T-helper 2 cell treated with Interferon-gamma antibody and Interleukin-4, amounts not matched to agents 100 ng/mL and 5 ng/mL, for 36 hours (primary cell): ENCODE data around the gene UNC5A. TPM values are rescaled to one million over a fixed set of nuclear protein-coding genes. Genes with fewer than 3 reads are reported as not detected.
"Not testable (repeated sequence)": the region's sequence is repeated elsewhere in the genome, so short reads cannot be mapped to it uniquely, and the experiment has no call there.

Experiments
- intact Hi-C: fragments of 100-400 bp; cut with micrococcal nuclease; formaldehyde crosslinking; loops from one replicate; pipeline ENCODE4 v1.15.1; 2023
- total RNA-seq: library from RNA; stranded (reverse); gene quantifications from 2 replicates; pipeline ENCODE4 v1.2.3, GENCODE V29; 2022

The UNC5A gene
- total RNA-seq, 1 donor from 2014 or later: not detected

DNA sequence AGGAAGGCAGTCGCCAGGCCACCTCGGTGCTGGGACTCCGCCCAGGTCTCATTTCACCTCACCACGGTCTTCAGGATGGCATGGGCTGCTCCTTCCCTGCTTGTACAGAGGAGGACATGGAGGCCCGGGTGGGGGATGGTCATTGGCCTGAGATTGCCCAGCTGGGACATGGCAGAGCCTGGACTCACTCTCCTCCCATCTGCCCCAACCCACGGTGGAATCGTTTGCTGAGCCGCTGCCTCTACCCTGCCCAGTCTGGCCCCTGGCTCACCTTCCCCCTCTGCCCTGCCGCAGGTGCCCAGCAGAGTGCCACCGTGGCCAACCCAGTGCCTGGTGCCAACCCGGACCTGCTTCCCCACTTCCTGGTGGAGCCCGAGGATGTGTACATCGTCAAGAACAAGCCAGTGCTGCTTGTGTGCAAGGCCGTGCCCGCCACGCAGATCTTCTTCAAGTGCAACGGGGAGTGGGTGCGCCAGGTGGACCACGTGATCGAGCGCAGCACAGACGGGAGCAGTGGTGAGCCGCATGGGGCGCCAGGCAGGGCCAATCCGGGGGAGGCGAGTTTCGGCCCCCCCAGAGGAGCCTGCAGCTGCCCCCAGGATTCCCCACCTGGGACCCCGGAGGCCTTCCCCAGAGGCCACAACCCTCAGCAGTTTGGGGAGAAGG lies 52.1 kb downstream of the UNC5A start:
- intact Hi-C loops: no loop called here

DNA sequence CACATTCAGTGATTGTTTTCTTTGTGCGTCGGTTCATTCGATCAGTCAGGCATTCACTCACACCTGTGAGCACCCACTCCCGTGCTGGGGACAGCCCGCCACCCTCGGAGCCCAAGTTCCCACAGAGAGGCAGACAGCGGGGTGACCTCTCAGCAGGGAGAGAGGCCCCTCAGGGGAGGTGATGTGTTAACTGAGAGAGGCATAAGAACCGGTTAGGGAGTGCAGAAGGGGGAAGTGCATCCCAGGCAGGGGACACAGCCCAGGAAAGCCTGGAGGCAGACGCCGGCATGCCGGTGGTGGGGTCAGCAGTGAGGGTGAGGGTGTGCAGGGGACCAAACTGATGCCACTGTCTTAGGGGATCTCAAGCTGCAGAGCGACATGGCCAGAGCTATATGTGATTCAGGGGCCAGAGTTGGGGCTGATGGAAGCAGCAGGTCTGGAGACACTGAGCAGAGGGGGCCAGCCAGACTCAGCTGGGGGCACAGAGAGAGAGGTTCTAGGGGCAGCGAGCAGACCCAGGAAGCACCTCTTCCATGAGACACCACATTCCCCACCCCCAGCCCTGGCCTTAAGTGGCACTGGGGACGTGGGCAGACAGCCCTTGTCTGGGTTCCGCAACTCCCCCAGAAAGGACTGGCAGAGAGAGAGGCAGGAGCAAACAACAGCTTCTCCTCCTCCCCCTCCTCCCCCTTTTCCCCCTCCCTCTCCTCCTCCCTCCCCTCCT lies 52.8 kb downstream of the UNC5A start:
- intact Hi-C loops: no loop called here

DNA sequence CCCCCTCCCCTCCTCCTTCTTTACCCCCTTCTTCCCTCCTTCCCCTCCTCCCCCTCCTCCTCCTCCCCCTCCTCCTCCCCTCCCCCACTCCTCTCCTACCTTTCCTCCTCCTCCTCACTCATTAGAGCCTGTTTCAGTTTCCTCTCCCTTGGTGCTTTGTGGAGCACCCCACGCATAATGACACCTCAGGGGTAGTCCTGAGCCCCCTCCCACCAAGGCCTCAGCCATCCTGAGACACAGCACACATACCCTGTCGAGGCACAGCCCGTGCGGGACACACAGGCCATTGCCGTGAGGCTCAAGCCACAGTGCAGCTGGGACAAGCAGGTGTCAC lies 53.4 kb downstream of the UNC5A start:
- intact Hi-C loops: no loop called here

DNA sequence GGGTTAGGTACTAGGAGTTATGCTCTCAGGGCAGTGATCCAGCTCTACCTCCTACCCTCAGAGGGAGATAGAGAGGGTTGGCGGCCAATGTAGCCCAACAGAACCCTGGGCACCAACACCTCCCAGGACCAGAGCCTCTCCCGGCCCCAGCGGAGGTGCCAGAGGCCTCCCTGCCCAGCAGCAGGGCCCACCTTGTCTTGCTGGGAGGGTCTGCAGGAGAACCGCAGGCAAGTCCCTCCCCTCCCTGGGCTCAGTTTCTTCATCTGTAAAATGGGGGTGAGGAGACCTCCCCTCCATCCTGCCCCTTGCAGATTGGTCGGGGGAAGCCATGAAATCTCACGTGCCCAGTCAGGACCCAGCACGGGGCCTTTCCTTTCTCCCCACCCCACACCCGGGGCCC lies 54.4 kb downstream of the UNC5A start:
- intact Hi-C loops: no loop called here

DNA sequence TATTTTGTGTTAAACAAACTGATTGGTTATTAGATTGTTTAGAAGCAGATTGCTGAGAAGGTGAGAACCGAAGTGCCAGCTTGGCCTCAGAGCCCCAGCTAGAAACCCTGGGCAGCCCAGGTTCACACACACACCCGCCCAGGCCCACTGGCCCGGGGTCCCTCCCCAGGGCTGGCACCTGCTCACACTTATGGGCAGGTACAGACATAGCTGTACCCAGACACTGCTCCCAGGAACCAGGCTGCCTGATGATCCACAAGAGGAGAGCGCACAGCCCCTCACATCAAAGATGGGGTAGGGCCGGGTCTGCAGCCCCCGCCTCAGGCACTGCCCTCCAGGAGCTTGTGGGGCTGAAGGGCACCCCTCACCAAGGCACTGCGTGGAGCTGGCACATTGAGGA lies 55.6 kb downstream of the UNC5A start:
- intact Hi-C loops: no loop called here

DNA sequence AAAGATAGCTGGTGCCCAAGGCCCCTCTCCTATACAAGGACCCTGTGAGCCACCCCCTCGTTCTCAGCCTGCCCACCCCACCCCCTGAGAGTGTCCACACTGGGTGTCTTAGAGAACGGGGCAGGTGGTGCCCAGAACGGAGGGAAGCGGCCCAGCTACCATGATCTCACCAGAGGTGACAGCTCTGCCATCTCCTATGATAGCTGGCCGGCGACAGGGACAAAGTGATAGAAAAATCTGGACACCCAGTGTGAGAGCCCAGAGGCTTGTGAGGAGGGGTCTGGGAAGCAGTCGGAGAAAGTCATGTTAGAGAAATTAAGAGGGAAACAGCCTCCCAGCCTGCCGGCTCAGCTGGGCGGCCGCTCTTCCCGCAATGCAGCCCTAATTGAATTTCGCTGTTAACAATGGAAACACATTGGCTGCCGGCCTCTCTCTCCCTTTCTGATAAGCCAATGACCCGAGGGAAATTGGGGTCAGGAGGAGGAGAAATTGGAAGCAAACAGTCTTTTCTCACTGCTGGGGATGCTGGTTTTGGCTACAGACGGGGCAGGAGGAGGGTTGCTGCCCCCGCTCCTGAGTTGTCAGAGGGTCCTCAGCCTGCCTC lies 56.5 kb downstream of the UNC5A start:
- intact Hi-C loops: no loop called here

DNA sequence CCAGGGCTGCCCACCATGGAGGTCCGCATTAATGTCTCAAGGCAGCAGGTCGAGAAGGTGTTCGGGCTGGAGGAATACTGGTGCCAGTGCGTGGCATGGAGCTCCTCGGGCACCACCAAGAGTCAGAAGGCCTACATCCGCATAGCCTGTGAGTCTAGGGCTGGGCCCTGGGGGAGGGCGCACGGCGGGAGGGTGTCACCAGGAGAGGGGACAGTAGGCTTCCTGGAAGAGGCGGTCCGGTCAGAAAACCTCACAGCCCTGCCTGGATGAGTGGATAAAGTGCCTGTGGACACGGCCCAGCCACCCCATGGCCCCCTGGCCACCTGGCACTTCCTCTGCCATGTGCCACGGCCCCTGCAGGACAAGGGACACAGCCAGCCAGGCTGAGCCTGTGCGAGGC lies 57.8 kb downstream of the UNC5A start:
- intact Hi-C loops: no loop called here

DNA sequence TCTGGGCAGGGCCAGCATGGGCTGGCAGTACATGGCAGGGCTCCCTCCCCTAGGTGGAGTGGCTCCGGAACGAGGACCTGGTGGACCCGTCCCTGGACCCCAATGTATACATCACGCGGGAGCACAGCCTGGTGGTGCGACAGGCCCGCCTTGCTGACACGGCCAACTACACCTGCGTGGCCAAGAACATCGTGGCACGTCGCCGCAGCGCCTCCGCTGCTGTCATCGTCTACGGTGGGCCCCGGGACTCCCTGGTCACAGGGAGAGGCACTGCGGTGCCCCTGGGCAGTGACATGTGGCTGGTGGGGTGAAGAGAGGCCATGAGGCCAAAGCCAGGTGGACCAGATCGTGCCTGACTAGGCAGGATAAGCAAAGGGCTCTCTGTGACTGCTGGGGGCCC lies 58.4 kb downstream of the UNC5A start:
- intact Hi-C loops: no loop called here

DNA sequence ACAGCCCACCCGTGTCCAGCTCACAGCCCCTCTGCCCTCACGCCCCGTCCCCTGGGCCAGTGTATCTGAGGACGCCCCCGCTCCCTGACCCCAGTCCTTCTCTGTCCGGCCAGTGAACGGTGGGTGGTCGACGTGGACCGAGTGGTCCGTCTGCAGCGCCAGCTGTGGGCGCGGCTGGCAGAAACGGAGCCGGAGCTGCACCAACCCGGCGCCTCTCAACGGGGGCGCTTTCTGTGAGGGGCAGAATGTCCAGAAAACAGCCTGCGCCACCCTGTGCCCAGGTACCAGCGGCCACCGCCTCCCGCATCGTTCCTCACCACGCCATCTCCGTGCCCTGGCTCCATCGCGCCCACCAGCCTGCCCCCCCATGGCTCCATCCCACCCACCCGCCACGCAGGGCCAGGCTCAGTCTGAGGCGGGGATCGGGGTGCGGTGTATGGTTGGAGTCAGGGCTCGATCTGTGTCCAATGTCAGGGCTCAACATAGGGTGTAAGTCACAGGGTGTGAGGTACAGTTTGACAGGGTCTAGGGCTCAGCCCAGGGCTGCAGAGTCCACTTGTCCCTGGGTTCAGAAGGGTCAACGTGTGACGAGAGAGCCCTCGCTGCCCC lies 59.2 kb downstream of the UNC5A start:
- intact Hi-C loops: no loop called here

DNA sequence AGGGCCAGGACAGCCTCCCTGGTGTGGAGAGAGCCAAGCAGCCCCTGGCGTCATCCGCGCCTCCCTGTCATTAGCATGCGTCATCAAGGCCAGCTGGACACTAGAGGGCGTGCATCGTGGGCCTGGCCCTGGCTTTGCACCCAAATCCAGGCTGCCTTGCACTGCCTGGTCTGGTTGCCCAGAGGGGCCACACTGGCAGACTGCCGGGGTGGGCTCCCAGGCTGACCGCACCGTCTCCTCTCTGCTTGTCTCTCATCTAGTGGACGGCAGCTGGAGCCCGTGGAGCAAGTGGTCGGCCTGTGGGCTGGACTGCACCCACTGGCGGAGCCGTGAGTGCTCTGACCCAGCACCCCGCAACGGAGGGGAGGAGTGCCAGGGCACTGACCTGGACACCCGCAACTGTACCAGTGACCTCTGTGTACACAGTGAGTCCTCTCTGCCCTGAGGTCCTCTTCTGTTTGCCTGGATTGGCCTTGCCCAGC lies 59.8 kb downstream of the UNC5A start:
- intact Hi-C loops: no loop called here

DNA sequence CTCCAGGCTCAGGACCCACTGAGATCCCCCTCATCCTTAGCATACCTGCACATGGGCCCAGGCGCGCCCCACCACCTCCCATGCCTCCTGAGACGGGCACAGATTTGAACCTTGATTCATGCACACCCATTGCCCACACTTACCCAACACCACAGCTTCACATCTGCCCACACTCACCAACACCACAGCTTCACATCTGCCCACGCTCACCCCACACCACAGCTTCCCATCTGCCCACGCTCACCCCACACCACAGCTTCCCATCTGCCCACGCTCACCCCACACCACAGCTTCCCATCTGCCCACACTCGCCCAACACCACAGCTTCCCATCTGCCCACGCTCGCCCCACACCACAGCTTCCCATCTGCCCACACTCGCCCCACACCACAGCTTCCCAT lies 60.3 kb downstream of the UNC5A start:
- intact Hi-C loops: not testable (repeated sequence)

DNA sequence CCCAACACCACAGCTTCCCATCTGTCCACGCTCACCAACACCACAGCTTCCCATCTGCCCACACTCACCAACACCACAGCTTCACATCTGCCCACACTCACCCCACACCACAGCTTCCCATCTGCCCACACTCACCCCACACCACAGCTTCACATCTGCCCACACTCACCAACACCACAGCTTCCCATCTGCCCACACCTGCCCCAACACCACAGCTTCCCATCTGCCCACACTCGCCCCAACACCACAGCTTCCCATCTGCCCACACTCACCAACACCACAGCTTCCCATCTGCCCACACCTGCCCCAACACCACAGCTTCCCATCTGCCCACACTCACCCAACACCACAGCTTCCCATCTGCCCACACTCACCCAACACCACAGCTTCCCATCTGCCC lies 62.2 kb downstream of the UNC5A start:
- intact Hi-C loops: not testable (repeated sequence)

DNA sequence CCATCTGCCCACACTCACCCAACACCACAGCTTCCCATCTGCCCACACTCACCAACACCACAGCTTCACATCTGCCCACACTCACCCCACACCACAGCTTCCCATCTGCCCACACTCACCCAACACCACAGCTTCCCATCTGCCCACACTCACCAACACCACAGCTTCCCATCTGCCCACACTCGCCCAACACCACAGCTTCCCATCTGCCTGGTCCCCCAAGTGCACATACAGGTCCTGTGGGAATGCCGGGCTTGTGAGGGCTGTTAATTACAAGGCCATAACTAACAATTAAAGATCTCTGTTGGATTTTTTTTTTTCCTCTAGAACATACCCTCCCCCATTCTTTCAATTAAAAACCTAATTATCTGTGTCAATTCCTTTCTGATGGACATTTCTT lies 62.7 kb downstream of the UNC5A start:
- intact Hi-C loops: not testable (repeated sequence)

DNA sequence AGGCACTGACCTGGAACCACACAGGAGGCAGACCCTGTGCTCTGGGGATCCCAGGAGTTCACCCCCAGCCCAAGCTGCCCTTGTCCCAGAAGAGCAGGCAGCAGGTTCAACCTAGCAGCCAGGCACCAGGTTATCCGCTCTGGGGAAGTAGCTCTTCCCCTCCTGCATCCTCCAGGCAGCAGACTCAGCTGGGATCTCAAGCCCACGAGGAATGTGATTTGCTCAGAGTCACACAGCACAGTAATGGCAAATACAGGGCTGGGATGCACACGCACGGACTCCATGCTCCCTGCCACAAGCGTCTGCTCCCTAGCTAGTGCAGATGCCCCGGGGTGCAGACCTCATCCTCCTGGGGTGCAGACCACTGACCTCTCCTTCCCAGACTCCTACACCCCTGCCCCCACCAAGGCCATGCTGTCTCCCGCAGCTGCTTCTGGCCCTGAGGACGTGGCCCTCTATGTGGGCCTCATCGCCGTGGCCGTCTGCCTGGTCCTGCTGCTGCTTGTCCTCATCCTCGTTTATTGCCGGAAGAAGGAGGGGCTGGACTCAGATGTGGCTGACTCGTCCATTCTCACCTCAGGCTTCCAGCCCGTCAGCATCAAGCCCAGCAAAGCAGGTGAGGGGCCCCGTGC lies 63.3 kb downstream of the UNC5A start:
- intact Hi-C loops: no loop called here

DNA sequence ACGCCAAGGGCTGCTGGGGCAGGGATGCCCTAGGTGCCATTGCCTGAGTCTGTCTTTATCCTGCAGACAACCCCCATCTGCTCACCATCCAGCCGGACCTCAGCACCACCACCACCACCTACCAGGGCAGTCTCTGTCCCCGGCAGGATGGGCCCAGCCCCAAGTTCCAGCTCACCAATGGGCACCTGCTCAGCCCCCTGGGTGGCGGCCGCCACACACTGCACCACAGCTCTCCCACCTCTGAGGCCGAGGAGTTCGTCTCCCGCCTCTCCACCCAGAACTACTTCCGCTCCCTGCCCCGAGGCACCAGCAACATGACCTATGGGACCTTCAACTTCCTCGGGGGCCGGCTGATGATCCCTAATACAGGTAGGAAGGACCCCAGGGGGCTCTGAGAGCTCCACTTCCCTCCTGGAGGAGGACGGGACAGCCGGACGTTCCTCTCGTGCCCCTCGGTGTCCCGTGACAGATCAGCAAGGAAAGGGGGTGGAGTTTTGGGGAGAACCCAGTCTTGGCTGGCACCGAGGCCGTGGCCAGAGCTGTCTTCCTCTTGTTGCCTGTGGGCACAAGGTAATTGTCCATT lies 63.9 kb downstream of the UNC5A start:
- intact Hi-C loops: no loop called here

DNA sequence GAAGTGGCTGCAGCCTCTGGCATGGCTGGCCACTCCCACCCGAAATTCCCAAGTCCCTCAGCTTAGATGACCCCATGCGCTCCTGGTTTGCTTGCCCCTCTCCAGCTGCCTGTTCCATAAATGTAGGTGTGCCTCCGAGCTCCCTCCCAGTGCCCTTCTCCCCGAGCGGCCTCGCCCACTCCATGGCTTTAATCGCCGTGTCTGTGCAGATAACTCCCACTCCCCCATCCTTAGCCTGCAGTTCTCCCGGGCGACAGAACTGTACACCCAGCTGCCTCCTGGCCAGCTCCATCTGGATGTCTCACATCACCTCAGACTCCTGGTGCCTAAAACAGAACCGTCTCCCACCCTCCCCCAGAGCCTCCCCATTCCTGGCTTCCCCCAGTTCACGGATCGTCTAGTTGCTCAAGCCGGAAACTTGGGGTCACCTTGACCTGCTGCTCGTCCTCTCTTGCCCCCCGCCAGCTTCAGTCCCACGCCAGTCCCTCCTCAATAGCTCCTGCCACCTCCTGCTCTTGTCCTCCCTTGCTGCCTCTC lies 64.7 kb downstream of the UNC5A start:
- intact Hi-C loops: no loop called here

DNA sequence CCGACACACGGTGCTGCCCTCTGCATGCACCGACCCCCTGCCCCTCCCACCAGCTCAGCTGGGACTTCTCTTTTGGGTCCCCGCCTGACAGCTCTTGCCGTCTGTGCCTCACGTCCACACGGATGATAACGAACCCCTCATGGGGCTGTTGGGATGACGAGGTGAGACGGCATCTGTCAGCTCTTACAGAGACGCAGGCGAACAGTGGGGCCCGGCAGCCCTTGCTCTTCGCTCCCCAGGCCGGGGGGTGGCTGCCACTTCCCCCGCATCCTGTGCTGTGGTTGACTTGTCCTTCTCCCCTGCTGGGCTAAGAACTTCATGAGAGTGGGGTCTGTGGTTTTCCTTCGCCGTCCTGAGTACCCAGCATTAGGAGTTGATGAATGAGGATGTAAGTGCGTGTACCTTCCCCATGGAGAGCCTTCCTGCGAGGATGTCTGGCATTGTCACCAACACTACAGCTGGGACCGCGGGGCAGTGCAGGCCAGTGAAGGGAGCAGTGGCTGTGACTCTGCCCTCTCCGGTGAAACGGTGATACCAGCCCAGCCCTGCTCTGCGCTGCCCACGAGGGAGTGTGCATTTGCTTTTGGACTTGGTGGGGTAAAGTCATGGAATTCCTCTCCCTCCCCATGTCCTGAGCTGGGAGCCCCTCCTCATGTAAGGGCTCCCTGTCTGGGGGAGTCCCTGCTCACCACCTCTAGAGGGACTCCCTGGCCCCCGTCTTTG lies 65.6 kb downstream of the UNC5A start:
- intact Hi-C loops: no loop called here

DNA sequence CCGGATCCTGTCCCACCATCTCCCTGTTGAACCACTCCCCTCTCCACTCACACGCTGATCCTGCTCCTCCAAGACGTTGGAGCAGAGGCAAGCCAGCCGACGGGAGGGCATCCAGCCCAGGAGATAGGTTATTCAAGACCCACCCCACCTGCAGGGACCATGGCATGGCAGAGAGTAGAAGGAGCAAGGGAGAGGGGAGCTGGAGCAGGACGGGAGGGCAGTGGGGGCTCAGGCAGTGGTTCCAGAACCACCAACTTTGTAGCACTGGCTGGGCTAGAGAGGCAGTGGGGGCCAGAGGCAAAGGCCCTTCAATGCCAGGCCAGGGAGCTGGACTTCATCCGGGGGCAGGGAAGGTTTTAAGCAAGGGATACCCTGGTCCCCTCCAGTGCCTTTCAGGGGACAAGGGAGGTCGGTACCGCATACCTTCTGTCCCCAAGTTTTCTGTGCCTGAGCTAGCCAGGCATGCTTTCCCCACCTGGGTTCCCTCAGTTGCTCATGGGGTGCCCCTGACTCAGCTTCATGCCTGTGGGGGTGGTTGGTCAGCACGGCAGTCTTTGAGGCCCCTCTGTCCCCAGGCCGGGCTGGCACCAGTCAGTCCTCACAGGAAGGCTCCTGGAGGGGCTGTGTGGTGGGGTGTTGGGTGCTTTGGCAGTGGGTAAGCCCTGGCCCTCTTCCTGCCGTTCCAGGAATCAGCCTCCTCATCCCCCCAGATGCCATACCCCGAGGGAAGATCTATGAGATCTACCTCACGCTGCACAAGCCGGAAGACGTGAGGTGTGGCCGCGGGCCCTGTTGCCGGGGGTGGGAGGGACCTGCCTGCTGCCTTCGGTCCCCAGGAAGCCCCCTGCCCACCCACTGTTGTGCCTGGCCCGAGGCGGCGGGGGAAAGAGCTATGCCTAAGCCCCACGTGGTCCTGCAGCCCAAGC lies 66.4 kb downstream of the UNC5A start:
- intact Hi-C loops: no loop called here

DNA sequence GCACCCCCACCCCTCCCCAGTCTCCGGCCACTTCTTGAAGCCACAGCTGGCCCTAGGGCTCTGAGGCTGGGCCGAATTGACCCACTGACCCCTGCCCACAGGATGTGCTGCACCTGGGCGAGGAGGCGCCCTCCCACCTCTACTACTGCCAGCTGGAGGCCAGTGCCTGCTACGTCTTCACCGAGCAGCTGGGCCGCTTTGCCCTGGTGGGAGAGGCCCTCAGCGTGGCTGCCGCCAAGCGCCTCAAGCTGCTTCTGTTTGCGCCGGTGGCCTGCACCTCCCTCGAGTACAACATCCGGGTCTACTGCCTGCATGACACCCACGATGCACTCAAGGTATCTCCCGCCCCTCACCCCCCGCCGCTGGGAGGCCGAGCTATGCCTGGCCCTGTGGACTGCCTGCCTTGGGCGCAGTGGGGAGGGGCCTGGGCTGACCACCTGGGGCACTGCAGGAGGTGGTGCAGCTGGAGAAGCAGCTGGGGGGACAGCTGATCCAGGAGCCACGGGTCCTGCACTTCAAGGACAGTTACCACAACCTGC lies 67.5 kb downstream of the UNC5A start:
- intact Hi-C loops: no loop called here
